Fibroblast of villous mesenchyme (primary cell): ENCODE measurements around the gene AP3D1. TPM values are rescaled to one million over a fixed set of nuclear protein-coding genes. Genes with fewer than 3 reads are reported as not detected.

Experiments
- DNase-seq: peaks from one replicate; pipeline ENCODE4 v3.0.0-alpha.2; 2010; ENCODE audit warnings: low read depth
- H3K4me3 ChIP-seq: 2 replicates; pipeline ENCODE4 v1.5.1; 2011; ENCODE audit warnings: low read depth, mild to moderate bottlenecking, low read length
- CTCF ChIP-seq: IDR thresholded peaks from 2 replicates; pipeline ENCODE4 v1.5.1; 2012; ENCODE audit warnings: low read depth, mild to moderate bottlenecking, low read length; ENCODE audit not compliant: insufficient read depth
- total RNA-seq: library from RNA; depleted of rRNA; stranded (reverse); fragments of >200 nt; gene quantifications from 2 replicates; pipeline ENCODE4 v1.2.3, GENCODE V29; 2012

Gene AP3D1
- total RNA-seq, 1 donor: 140 TPM

- H3K4me3 ChIP-seq: no peak overlapping the region
- DNase-seq: no peak
Measured at GRCh38 chr19:2195361-2195760, 44.0 kb upstream of the AP3D1 start.

GRCh38 chr19:2194513-2195078, 43.2 kb upstream of the AP3D1 start:
- DNase-seq: no peak
- no peak overlapping the region for H3K4me3 ChIP-seq
- TF ChIP-seq CTCF: no peak

More at GRCh38 chr19:2195361-2195760, 44.0 kb upstream of the AP3D1 start:
- no peak for TF ChIP-seq CTCF

GRCh38 chr19:2193807-2194206, 42.4 kb upstream of the AP3D1 start:
- DNase-seq: no peak
- H3K4me3 ChIP-seq: no peak overlapping the region
- TF ChIP-seq CTCF: no peak

- DNase-seq: no peak
- no peak for TF ChIP-seq CTCF
- H3K4me3 ChIP-seq: no peak overlapping the region
Measured at GRCh38 chr19:2192862-2193261, 41.5 kb upstream of the AP3D1 start.

DNA sequence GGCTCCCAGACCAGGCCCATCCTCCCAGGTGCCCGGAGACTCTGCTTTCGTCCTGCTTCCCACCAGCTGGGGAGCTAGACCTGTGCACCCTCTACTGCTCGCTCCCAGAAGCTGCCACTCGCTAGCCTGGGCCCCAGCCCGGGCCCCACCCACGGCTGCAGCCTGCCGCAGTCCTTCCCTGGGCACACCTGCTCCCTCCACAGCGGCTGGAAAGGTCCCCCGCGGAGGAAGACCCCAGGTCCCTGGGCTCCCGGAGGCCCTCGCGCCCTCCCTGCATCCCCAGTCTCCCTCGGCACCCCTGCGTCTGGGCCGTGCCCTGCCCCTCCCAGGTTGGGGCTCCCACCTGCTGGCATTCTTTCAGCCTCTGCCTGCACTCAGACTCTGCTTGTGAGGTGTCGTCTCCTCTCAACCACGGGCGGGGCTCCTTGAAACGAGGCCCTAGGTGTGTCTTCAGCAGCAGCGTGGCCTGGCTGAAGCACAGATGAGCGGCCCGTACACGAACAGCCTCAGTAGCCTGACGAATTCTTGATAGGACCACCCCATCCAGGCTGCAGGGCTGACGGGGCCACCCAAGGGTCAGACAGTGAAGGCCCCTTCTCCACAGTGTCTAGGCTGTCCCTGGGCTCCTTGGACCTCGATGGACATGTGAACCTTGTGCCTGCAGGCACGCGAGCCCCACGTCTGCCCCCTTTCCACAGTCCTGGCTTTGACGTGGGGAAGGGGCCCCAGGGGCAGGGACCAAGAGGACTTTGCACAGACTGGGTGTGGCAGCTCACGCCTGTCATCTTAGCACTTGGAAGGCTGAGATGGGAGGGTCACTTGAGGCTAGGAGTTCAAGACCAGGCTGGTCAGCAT, 40.3 kb upstream of the AP3D1 start:
- no peak overlapping the region for H3K4me3 ChIP-seq
- no peak for TF ChIP-seq CTCF
- no peak for DNase-seq

DNA sequence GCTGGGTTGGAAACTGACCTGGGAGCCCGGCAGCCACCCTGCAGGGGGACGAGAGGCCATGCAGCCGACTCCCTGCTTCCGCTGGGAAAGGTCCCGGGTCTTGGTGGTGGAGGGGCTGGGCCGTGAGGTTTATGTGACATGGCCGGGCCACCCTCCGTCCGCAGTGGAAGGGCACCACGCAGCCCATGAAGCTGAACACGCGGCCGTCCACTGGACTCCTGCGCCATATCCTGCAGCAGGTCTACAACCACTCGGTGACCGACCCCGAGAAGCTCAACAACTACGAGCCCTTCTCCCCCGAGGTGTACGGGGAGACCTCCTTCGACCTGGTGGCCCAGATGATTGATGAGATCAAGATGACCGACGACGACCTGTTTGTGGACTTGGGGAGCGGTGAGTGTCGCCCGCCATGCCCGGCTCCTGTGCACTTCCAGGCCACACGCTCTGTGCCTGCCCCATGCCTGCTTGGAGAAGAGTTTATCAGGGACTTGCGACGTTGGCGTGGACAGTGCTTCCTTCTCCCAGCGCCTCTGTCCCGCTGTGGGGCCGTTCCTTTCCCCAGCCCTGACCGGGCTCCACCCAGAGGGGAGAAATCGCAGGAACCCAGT, 39.6 kb upstream of the AP3D1 start:
- TF ChIP-seq CTCF: no peak
- no peak overlapping the region for H3K4me3 ChIP-seq
- no peak for DNase-seq
